Pancreas (tissue), 10 donors: ENCODE results near the gene TLE4. TPM values are rescaled to one million over a fixed set of nuclear protein-coding genes. Genes with fewer than 3 reads are reported as not detected.

Experiments
- ATAC-seq, 4 donors: fragments of 200-7000 bp; cut with Tn5 transposase; one replicate each; pipeline versions ENCODE4 v1.8.0 to v1.9.1; 2020; ENCODE audit warnings: mild to moderate bottlenecking in 4 of 4, moderate library complexity in 4 of 4
- DNase-seq, 6 donors: peaks; one replicate each; pipeline ENCODE4 v3.0.0-alpha.2; 2020
- FAIRE-seq: peaks from 2 replicates; lab custom pipeline; 2012; peaks lifted over from hg19 to GRCh38; lab: Jason Lieb, UNC
- H3K27ac ChIP-seq, 4 donors: fragments of 200-600 bp; sonication (generic); 1 replicate in 3 of 4; 2 replicates in 1 of 4; pipeline versions ENCODE4 v1.5.0 to v1.8.0; 2020
- H3K27me3 ChIP-seq, 4 donors: fragments of 200-600 bp; one replicate each; pipeline ENCODE4 v1.8.0; 2021
- H3K36me3 ChIP-seq, 3 donors: fragments of 200-600 bp; sonication (generic) in 1 of 3; one replicate each; pipeline versions ENCODE4 v1.5.0 to v1.8.0; 2020 to 2021
- H3K4me1 ChIP-seq, 3 donors: fragments of 200-600 bp; one replicate each; pipeline ENCODE4 v1.8.0; 2021
- H3K4me3 ChIP-seq, 4 donors: fragments of 200-600 bp; sonication (generic) in 2 of 4; one replicate each; pipeline versions ENCODE4 v1.5.0 to v1.8.0; 2020 to 2021
- H3K9me3 ChIP-seq, 4 donors: fragments of 200-600 bp; one replicate each; pipeline ENCODE4 v1.8.0; 2021
- WGBS, 2 donors: extraction: QIAGEN DNeasy Blood & Tissue Kit; methylation state at CpG; one replicate each; pipeline ENCODE4 v1.1.7; 2013; 5-methylcytosine and 5-hydroxymethylcytosine counted together
- intact Hi-C, 3 donors: fragments of 100-400 bp; cut with DNase I; formaldehyde crosslinking; loops; one replicate each; pipeline versions ENCODE4 v1.11.1 to v1.14.2; 2022
- polyA plus RNA-seq, 2 donors: library from polyadenylated mRNA; stranded (reverse); fragments of 200-250 nt; gene quantifications; one replicate each; pipeline ENCODE4 v1.2.3, GENCODE V29; 2013
- total RNA-seq, 6 donors: library from RNA; stranded (reverse); fragmentation: NEBNext Ultra II Directional in 4 of 6; extraction: Animal tissue kit (Norgen Biotek cat#: 25700) in 4 of 6; gene quantifications; one replicate each; pipeline versions ENCODE4 v1.2.1 to v1.2.4, GENCODE V29; 2021 to 2023
- TF ChIP-seq, protein P1 (sequence below), 4 donors: fragments of 200-600 bp; sonication (generic) in 3 of 4; IDR thresholded peaks; one replicate each; pipeline versions ENCODE4 v1.5.0 to v1.8.0; 2021; ENCODE audit warnings: antibody characterized with exemption in 4 of 4
- donor health status: healthy with polysubstance abuse.
- donor health status: DM: no; HTN: no; CAD: no; lungs with moderate emphysema.
- donor health status: DM: no; HTN: no; CAD: no.
- donor health status: control.
- donor health status: control.
- donor health status: Bipolar disorder and iron deficiency.
- donor health status: DM: yes; HTN: yes; CAD: no.
- donor health status: DM: no; HTN: no; CAD: no.
- donor health status: DM: no; HTN: no; CAD: no.
- donor health status: DM: yes; HTN: yes; CAD: no.

TLE4 gene
- total and polyA plus RNA-seq, 8 donors = 2.8 to 19.0 (median 9.7) TPM

DNA sequence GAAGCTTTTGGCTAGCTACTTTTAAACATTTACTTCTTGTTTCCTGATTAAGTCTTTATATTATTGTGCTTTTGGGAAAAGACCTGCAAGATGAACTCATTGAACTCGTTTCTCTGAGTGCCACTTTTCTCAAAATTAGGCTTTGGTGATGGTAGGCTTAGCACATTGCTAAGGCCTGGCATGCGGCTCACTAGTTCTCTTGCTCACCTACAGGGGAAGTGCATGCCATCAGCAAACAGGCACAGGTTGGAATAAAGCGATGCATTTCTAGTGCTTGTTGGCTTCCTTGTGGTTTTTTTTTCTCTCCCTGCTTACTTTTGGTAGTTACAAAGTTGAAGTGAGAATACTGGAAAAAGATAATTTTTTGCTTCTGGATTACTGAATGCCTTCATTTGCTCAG is 41.4 kb downstream of the TLE4 start:
- no peaks in the 10 kb centered on the region for H3K9me3 ChIP-seq
- H3K4me1 ChIP-seq = peaks cover 0 to 6% (median 6%) of the 10 kb centered on the region in 3 donors
- no peak overlapping the region for H3K27ac ChIP-seq
- no peaks in the 10 kb centered on the region for H3K27me3 ChIP-seq
- FAIRE-seq (no peak), ATAC-seq (no peak), DNase-seq (no peak)
- no peak overlapping the region for H3K4me3 ChIP-seq
- intact Hi-C loops = no loop called here
- 87 to 96% methylated on average over 3 of the region's 3 CpGs for WGBS, 2 donors
- H3K36me3 ChIP-seq = no peaks in the 10 kb centered on the region
- TF ChIP-seq, protein P1, sequence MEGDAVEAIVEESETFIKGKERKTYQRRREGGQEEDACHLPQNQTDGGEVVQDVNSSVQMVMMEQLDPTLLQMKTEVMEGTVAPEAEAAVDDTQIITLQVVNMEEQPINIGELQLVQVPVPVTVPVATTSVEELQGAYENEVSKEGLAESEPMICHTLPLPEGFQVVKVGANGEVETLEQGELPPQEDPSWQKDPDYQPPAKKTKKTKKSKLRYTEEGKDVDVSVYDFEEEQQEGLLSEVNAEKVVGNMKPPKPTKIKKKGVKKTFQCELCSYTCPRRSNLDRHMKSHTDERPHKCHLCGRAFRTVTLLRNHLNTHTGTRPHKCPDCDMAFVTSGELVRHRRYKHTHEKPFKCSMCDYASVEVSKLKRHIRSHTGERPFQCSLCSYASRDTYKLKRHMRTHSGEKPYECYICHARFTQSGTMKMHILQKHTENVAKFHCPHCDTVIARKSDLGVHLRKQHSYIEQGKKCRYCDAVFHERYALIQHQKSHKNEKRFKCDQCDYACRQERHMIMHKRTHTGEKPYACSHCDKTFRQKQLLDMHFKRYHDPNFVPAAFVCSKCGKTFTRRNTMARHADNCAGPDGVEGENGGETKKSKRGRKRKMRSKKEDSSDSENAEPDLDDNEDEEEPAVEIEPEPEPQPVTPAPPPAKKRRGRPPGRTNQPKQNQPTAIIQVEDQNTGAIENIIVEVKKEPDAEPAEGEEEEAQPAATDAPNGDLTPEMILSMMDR (IDR thresholded peaks at IDR 0.05) = no peak

DNA sequence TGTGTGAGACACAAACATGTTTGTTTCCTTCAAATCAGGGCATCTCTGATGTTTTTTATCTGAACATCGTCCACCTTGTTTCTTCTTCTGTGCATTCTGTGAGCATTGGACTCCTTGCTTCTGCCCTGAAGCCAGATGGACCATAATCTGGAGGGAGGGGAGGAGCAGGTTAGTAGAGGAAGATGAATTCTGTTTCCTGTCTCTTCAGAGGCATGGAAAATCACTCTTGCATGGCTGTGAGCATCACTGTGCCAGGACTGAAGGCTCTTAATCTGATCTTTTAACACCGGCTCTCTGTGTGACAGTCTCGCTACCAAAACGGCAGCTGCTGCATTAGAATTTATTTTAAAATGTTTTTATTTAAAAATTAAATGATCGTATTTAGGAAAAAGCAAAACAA is 43.3 kb downstream of the TLE4 start:
- DNase-seq = no peak
- WGBS, 2 donors = 91 to 95% methylated on average over 5 of the region's 5 CpGs
- no peak for FAIRE-seq

DNA sequence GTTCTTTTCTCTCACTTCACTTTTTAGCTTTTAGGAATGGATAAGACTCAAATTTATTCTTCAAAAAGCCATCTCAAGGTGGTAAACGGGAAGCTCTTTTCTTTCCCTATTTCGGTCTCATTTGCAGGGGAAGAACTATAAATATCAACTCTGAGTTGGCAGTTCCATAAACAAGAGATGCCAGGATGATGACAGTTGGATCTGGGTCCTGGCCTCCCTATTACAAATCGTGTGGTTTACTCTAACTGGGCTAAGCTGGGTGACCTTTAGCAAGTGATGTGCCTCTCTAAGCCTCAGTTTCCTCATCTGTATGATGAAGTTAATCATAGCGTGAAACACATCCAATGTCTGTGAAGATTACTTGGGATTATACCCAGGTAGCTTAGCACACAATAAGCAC is 44.2 kb downstream of the TLE4 start:
- intact Hi-C loops = no loop called here
- no peaks in the 10 kb centered on the region for H3K9me3 ChIP-seq
- no peak overlapping the region for H3K4me3 ChIP-seq
- TF ChIP-seq, protein P1 (IDR thresholded peaks at IDR 0.05) = no peak
- FAIRE-seq = no peak
- ATAC-seq = no peak
- WGBS, 2 donors = 94% methylated on average over 4 of the region's 4 CpGs
- no peaks in the 10 kb centered on the region for H3K36me3 ChIP-seq
- no peak for DNase-seq
- H3K27me3 ChIP-seq = no peaks in the 10 kb centered on the region
- peaks cover 0 to 11% (median 10%) of the 10 kb centered on the region in 3 donors for H3K4me1 ChIP-seq
- H3K27ac ChIP-seq = no peak overlapping the region

More for the DNA sequence above, 43.3 kb downstream of the TLE4 start:
- Histone ChIP-seq H3K4me3 (no peak overlapping the region), H3K9me3 (no peaks in the 10 kb centered on the region), H3K27ac (no peak overlapping the region), H3K36me3 (no peaks in the 10 kb centered on the region), H3K4me1 (peaks cover 0 to 10% (median 8%) of the 10 kb centered on the region in 3 donors), H3K27me3 (no peaks in the 10 kb centered on the region)
- TF ChIP-seq, protein P1 (IDR thresholded peaks at IDR 0.05) = no peak
- ATAC-seq = no peak
- intact Hi-C loops = no loop called here

DNA sequence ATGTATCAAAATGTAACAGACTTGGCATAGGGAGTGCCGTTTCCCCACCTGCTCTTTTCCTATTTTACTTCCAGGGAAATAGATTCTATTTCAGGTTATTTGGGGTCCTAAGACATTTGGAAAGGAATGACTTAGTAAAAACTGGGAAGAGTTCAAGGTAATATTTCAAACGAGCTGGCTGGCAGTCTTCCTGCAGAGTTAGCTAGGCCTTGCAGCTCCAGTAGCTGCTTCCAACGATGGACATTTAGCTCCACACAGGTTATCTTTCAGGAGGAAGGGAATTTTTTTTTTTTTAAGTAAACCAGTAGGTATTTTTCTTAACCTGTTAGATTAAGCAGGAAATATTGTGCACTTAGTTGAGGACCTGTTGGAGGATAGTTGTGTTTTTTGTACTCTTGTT is 45.2 kb downstream of the TLE4 start:
- H3K27me3 ChIP-seq = no peaks in the 10 kb centered on the region
- intact Hi-C loops = no loop called here
- H3K4me1 ChIP-seq = peaks cover 0 to 11% (median 10%) of the 10 kb centered on the region in 3 donors
- TF ChIP-seq, protein P1 (IDR thresholded peaks at IDR 0.05) = no peak
- DNase-seq (no peak), ATAC-seq (peak in 3 of 4 donors; percentile 10 to 33 (median 26)), FAIRE-seq (no peak)
- H3K9me3 ChIP-seq = no peaks in the 10 kb centered on the region
- H3K36me3 ChIP-seq = no peaks in the 10 kb centered on the region
- 33 to 41% methylated on average over 3 of the region's 3 CpGs for WGBS, 2 donors
- no peak overlapping the region for H3K4me3 ChIP-seq
- H3K27ac ChIP-seq = peak overlapping the region in 1 of 4 donors; percentile 20

DNA sequence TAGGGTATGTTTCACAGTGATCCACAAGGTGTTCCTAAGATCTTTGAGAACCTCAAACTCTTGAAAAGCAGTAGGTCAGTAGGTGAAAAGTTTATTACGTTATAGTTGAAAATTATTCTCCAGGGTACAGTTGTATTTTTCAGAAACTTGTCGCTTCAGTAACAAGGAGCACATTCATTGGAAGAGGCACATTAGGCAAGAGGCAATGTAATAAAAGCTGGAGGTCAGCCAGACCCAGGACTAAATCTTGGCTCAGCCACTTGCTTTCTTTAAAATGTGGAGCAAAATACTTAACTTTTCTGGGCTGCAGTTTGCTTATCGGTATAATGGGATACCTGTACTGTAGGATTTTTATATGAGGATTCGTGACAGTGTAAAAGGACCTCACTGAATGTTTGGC is 45.6 kb downstream of the TLE4 start:
- intact Hi-C loops = no loop called here
- FAIRE-seq (no peak), ATAC-seq (peak; percentile 61 to 78 (median 70)), DNase-seq (peak in 2 of 6 donors; percentile 6 to 37)
- Histone ChIP-seq H3K9me3 (no peaks in the 10 kb centered on the region), H3K27ac (peak overlapping the region in 1 of 4 donors; percentile 20), H3K36me3 (no peaks in the 10 kb centered on the region), H3K4me1 (peaks cover 0 to 10% (median 10%) of the 10 kb centered on the region in 3 donors), H3K4me3 (no peak overlapping the region), H3K27me3 (no peaks in the 10 kb centered on the region)
- 60 to 62% methylated on average over 4 of the region's 4 CpGs for WGBS, 2 donors
- TF ChIP-seq, protein P1 (IDR thresholded peaks at IDR 0.05) = no peak
